Measurements from ENCODE around the gene ARSG. TPM values are rescaled to one million over a fixed set of nuclear protein-coding genes. Genes with fewer than 3 reads are reported as not detected.

Gene ARSG
- total and polyA plus RNA-seq, 4 donors = 1.5 to 5.4 (median 2.3) TPM

DNA sequence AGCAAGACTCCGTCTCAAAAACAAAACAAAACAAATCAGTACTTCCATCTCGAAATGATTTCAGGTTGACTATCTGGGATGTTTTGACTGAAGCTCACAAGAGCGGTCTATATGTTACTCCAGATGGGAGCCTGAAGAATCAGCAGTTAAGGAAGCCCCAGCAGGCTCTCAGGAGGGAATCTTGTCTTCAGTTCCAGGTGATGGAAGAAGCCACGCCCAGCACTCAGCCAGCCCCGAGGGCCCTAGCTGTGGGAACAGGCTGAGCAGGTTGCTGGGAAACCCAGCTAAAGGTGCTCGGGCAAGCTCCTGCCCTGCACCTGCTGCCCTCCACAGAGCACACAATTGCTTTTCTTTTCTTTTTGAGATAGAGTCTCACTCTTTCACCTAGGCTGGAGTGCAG lies 133.6 kb downstream of the ARSG start (continued):
- TF ChIP-seq, protein P1, sequence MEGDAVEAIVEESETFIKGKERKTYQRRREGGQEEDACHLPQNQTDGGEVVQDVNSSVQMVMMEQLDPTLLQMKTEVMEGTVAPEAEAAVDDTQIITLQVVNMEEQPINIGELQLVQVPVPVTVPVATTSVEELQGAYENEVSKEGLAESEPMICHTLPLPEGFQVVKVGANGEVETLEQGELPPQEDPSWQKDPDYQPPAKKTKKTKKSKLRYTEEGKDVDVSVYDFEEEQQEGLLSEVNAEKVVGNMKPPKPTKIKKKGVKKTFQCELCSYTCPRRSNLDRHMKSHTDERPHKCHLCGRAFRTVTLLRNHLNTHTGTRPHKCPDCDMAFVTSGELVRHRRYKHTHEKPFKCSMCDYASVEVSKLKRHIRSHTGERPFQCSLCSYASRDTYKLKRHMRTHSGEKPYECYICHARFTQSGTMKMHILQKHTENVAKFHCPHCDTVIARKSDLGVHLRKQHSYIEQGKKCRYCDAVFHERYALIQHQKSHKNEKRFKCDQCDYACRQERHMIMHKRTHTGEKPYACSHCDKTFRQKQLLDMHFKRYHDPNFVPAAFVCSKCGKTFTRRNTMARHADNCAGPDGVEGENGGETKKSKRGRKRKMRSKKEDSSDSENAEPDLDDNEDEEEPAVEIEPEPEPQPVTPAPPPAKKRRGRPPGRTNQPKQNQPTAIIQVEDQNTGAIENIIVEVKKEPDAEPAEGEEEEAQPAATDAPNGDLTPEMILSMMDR (IDR thresholded peaks at IDR 0.05; ENCODE audit: low read depth, low read length, missing input control) = no peak
- TF ChIP-seq, protein P2, sequence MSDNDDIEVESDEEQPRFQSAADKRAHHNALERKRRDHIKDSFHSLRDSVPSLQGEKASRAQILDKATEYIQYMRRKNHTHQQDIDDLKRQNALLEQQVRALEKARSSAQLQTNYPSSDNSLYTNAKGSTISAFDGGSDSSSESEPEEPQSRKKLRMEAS (IDR thresholded peaks at IDR 0.05) = no peak
- TF ChIP-seq, protein P3, sequence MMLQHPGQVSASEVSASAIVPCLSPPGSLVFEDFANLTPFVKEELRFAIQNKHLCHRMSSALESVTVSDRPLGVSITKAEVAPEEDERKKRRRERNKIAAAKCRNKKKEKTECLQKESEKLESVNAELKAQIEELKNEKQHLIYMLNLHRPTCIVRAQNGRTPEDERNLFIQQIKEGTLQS (IDR thresholded peaks at IDR 0.05) = no peak
- no peak for TF ChIP-seq EGR1 (IDR thresholded peaks at IDR 0.05; ENCODE audit: low read depth in 2 of 2)
- no peak for TF ChIP-seq NR2F2 (IDR thresholded peaks at IDR 0.05)
- TF ChIP-seq YY1 (IDR thresholded peaks at IDR 0.05) = no peak

DNA sequence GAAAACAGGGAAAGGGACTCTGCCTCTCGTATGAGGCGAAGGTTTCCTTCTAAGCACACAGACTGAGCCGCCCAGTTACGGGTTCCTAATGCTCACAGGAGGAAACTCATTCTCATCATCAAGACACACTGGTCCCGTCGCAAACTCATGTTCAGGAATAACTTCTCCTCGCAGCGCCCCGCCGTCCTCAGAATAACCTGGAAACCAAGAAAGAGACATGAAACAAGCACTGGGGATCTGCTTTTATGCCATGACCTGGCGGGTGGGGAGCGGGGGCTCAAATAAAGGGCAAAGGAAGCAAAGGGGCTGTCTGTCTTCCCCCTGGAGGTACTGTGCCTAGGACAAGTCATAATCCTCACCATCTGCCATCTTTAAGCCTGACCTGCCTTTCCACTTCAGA lies 134.7 kb downstream of the ARSG start:
- Histone ChIP-seq H3K9me3 (ENCODE audit: control insufficient read depth in 4 of 4, low read length in 3 of 4) (no peaks in the 10 kb centered on the region), H3K36me3 (ENCODE audit: control insufficient read depth in 4 of 4, insufficient read depth in 3 of 4, low read depth in 1 of 4, low read length in 3 of 4) (peaks cover 5 to 35% (median 19%) of the 10 kb centered on the region in 4 donors), H3K27ac (ENCODE audit: low read depth in 1 of 2, low read length in 2 of 2) (no peak overlapping the region), H3K27me3 (ENCODE audit: control insufficient read depth in 4 of 4, insufficient read depth in 4 of 4, low read length in 3 of 4) (no peaks in the 10 kb centered on the region), H3K4me3 (ENCODE audit: low read depth in 1 of 3, low read length in 3 of 3) (no peak overlapping the region), H3K4me1 (ENCODE audit: control insufficient read depth in 4 of 4, insufficient read depth in 4 of 4, low read length in 3 of 4) (peaks cover 0 to 9% (median 3%) of the 10 kb centered on the region in 4 donors), H3K9ac (ENCODE audit: low read depth in 1 of 2, low read length in 2 of 2) (no peak overlapping the region)
- 89% methylated on average over 12 of the region's 12 CpGs for WGBS
- no peak for TF ChIP-seq TAF1 (conservative IDR thresholded peaks at IDR 0.05)
- no peak for TF ChIP-seq RXRA (IDR thresholded peaks at IDR 0.05)
- no peak for DNase-seq (ENCODE audit: low spot score)

DNA sequence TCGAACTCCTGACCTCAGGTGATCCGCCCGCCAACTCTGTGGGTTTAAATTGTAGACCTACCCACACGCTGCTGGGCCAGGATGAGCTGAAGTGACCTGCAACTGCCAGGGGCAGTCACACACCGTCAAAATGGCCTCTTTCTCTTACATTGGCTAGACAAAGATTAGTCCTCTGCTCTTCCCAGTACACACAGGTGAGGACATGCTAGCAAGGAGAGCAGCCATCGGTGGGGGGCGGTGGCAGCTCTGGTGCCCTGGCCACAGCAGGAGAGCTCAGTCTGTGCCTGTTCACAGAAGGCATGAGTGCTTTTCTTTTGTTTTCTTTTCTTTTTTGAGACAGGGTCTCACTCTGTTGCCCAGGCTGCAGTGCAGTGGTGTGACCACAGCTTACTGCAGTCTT lies 136.3 kb downstream of the ARSG start:
- peaks cover 0 to 9% (median 3%) of the 10 kb centered on the region in 4 donors for H3K4me1 ChIP-seq (ENCODE audit: control insufficient read depth in 4 of 4, insufficient read depth in 4 of 4, low read length in 3 of 4)
- 98% methylated on average over 7 of the region's 7 CpGs for WGBS
- H3K27ac ChIP-seq (ENCODE audit: low read depth in 1 of 2, low read length in 2 of 2) = no peak overlapping the region
- H3K27me3 ChIP-seq (ENCODE audit: control insufficient read depth in 4 of 4, insufficient read depth in 4 of 4, low read length in 3 of 4) = no peaks in the 10 kb centered on the region
- H3K4me3 ChIP-seq (ENCODE audit: low read depth in 1 of 3, low read length in 3 of 3) = no peak overlapping the region
- H3K36me3 ChIP-seq (ENCODE audit: control insufficient read depth in 4 of 4, insufficient read depth in 3 of 4, low read depth in 1 of 4, low read length in 3 of 4) = peaks cover 7 to 43% (median 24%) of the 10 kb centered on the region in 4 donors
- no peaks in the 10 kb centered on the region for H3K9me3 ChIP-seq (ENCODE audit: control insufficient read depth in 4 of 4, low read length in 3 of 4)
- DNase-seq (ENCODE audit: low spot score) = no peak
- TF ChIP-seq, protein P2 (IDR thresholded peaks at IDR 0.05) = no peak
- TF ChIP-seq YY1 (IDR thresholded peaks at IDR 0.05) (no peak), SP1 (IDR thresholded peaks at IDR 0.05) (no peak), FOXA2 (IDR thresholded peaks at IDR 0.05) (no peak), TAF1 (conservative IDR thresholded peaks at IDR 0.05) (no peak)
- TF ChIP-seq, protein P4, sequence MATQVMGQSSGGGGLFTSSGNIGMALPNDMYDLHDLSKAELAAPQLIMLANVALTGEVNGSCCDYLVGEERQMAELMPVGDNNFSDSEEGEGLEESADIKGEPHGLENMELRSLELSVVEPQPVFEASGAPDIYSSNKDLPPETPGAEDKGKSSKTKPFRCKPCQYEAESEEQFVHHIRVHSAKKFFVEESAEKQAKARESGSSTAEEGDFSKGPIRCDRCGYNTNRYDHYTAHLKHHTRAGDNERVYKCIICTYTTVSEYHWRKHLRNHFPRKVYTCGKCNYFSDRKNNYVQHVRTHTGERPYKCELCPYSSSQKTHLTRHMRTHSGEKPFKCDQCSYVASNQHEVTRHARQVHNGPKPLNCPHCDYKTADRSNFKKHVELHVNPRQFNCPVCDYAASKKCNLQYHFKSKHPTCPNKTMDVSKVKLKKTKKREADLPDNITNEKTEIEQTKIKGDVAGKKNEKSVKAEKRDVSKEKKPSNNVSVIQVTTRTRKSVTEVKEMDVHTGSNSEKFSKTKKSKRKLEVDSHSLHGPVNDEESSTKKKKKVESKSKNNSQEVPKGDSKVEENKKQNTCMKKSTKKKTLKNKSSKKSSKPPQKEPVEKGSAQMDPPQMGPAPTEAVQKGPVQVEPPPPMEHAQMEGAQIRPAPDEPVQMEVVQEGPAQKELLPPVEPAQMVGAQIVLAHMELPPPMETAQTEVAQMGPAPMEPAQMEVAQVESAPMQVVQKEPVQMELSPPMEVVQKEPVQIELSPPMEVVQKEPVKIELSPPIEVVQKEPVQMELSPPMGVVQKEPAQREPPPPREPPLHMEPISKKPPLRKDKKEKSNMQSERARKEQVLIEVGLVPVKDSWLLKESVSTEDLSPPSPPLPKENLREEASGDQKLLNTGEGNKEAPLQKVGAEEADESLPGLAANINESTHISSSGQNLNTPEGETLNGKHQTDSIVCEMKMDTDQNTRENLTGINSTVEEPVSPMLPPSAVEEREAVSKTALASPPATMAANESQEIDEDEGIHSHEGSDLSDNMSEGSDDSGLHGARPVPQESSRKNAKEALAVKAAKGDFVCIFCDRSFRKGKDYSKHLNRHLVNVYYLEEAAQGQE (IDR thresholded peaks at IDR 0.05) = no peak
- no peak overlapping the region for H3K9ac ChIP-seq (ENCODE audit: low read depth in 1 of 2, low read length in 2 of 2)
